ENCODE data around the gene ARFIP1. TPM values are rescaled to one million over a fixed set of nuclear protein-coding genes. Genes with fewer than 3 reads are reported as not detected.

The ARFIP1 gene
- total RNA-seq, 1 experiment from 2014 or later: 32.7 TPM

GRCh38 chr4:152900395-152900794, 120.6 kb downstream of the ARFIP1 start:
- ChIA-PET POLR2A (no interaction called here), CTCF (no interaction called here), RAD21 (ENCODE audit: low non-redundant PET in 1 of 2, low total read pairs in 2 of 2, uncharacterized antibody in 2 of 2, unreplicated experiment in 2 of 2) (no interaction called here)
- ATAC-seq (no peak), DNase-seq (ENCODE audit: low read depth, low spot score) (no peak)
- Histone ChIP-seq H3K4me2 (ENCODE audit: low read length) (no peak overlapping the region), H3K9ac (ENCODE audit: low read length) (no peak overlapping the region), H3K9me3 (ENCODE audit: control insufficient read depth in 1 of 2, insufficient read depth in 1 of 2, low read depth in 1 of 2, low read length in 2 of 2) (no peaks in the 10 kb centered on the region), H4K20me1 (ENCODE audit: insufficient read depth) (no peaks in the 10 kb centered on the region), H3K79me2 (ENCODE audit: insufficient read depth, low read length) (no peaks in the 10 kb centered on the region), H3K4me3 (replicated peaks in 1 of 2; ENCODE audit: low read depth in 1 of 2, low read length in 2 of 2) (no peak overlapping the region), H3K9me2 (ENCODE audit: insufficient read depth) (no peaks in the 10 kb centered on the region), H3K27ac (ENCODE audit: low read depth, low read length) (no peak overlapping the region), H3K27me3 (ENCODE audit: insufficient read depth, low read length) (no peaks in the 10 kb centered on the region), H3K36me3 (ENCODE audit: control insufficient read depth in 1 of 2, insufficient read depth in 2 of 2, low read length in 2 of 2) (no peaks in the 10 kb centered on the region), H2AFZ (ENCODE audit: low read depth, low read length, poor library complexity, severe bottlenecking) (no peak overlapping the region), H3K4me1 (ENCODE audit: control insufficient read depth in 1 of 2, insufficient read depth in 2 of 2, low read length in 2 of 2) (no peaks in the 10 kb centered on the region)
- TF ChIP-seq ZFX (IDR thresholded peaks at IDR 0.05) (no peak), ELF1 (IDR thresholded peaks at IDR 0.05; ENCODE audit: borderline replicate concordance, low read depth) (no peak), EGR1 (IDR thresholded peaks at IDR 0.05; ENCODE audit: low read depth) (no peak)
- intact Hi-C loops (cut with micrococcal nuclease): no loop called here
- no TSS peak for BruUV-seq (replicated peaks)

- CTCF ChIA-PET: no interaction called here
- no peak for DNase-seq (ENCODE audit: low read depth, low spot score)
- BruUV-seq (replicated peaks): no TSS peak
Observed at GRCh38 chr4:152901205-152901604, 121.5 kb downstream of the ARFIP1 start.

More at GRCh38 chr4:152901205-152901604, 121.5 kb downstream of the ARFIP1 start:
- POLR2A ChIA-PET: no interaction called here
- no peaks in the 10 kb centered on the region for H3K4me1 ChIP-seq (ENCODE audit: control insufficient read depth in 1 of 2, insufficient read depth in 2 of 2, low read length in 2 of 2)
- H3K9ac ChIP-seq (ENCODE audit: low read length): no peak overlapping the region
- no peak overlapping the region for H3K27ac ChIP-seq (ENCODE audit: low read depth, low read length)
- no peaks in the 10 kb centered on the region for H4K20me1 ChIP-seq (ENCODE audit: insufficient read depth)
- intact Hi-C loops (cut with micrococcal nuclease): no loop called here
- no peak overlapping the region for H3K4me3 ChIP-seq (replicated peaks in 1 of 2; ENCODE audit: low read depth in 1 of 2, low read length in 2 of 2)
- RAD21 ChIA-PET (ENCODE audit: low non-redundant PET in 1 of 2, low total read pairs in 2 of 2, uncharacterized antibody in 2 of 2, unreplicated experiment in 2 of 2): no interaction called here
- no peaks in the 10 kb centered on the region for H3K36me3 ChIP-seq (ENCODE audit: control insufficient read depth in 1 of 2, insufficient read depth in 2 of 2, low read length in 2 of 2)
- TF ChIP-seq YY1 (IDR thresholded peaks at IDR 0.05; ENCODE audit: extremely low read depth, insufficient replicate concordance, low read depth, low read length): no peak
- TF ChIP-seq POLR2AphosphoS5 (IDR thresholded peaks at IDR 0.05; ENCODE audit: low read depth, low read length): no peak
- TF ChIP-seq FOSL1 (IDR thresholded peaks at IDR 0.05; ENCODE audit: low read depth): no peak
- TF ChIP-seq SIN3A (IDR thresholded peaks at IDR 0.05; ENCODE audit: low read depth): no peak
- no peak for TF ChIP-seq SRF (IDR thresholded peaks at IDR 0.05; ENCODE audit: low read depth)
- no peak for TF ChIP-seq EZH2phosphoT487 (IDR thresholded peaks at IDR 0.05; ENCODE audit: borderline replicate concordance)
- no peak for TF ChIP-seq JUND (IDR thresholded peaks at IDR 0.05)
- TF ChIP-seq ATF3 (IDR thresholded peaks at IDR 0.05): no peak
- no peak for TF ChIP-seq TCF7L2 (IDR thresholded peaks at IDR 0.05; ENCODE audit: borderline replicate concordance, extremely low read depth, insufficient read depth, insufficient read length)
- TF ChIP-seq POLR2A (IDR thresholded peaks at IDR 0.05; ENCODE audit: borderline replicate concordance, extremely low read depth, insufficient read depth, insufficient read length): no peak
- TF ChIP-seq EZH2 (IDR thresholded peaks at IDR 0.05): no peak
- no peak for TF ChIP-seq CTCF (IDR thresholded peaks at IDR 0.05 in 2 of 3, conservative IDR thresholded peaks at IDR 0.05 in 1 of 3; ENCODE audit: borderline replicate concordance in 1 of 3, insufficient read depth in 1 of 3, low read depth in 2 of 3, low read length in 2 of 3)
- no peak for TF ChIP-seq CEBPB (IDR thresholded peaks at IDR 0.05; ENCODE audit: low read depth)
- TF ChIP-seq MAX (IDR thresholded peaks at IDR 0.05): no peak
- H3K4me2 ChIP-seq (ENCODE audit: low read length): no peak overlapping the region
- H3K27me3 ChIP-seq (ENCODE audit: insufficient read depth, low read length): no peaks in the 10 kb centered on the region
- no peak overlapping the region for H2AFZ ChIP-seq (ENCODE audit: low read depth, low read length, poor library complexity, severe bottlenecking)
- H3K9me2 ChIP-seq (ENCODE audit: insufficient read depth): no peaks in the 10 kb centered on the region
- ATAC-seq: no peak
- no peaks in the 10 kb centered on the region for H3K9me3 ChIP-seq (ENCODE audit: control insufficient read depth in 1 of 2, insufficient read depth in 1 of 2, low read depth in 1 of 2, low read length in 2 of 2)
- no peaks in the 10 kb centered on the region for H3K79me2 ChIP-seq (ENCODE audit: insufficient read depth, low read length)
